Stimulated activated CD4-positive, alpha-beta T cell treated with anti-CD3 and anti-CD28 coated beads, Interleukin-4, amount 100 ng/mL, for 4 hours (primary cell): ENCODE data around the gene IL20RB.

Source experiments
- DNase-seq, 2 experiments: peaks; one replicate each; pipeline ENCODE4 v3.0.0-alpha.2; 2020

Gene IL20RB

DNA sequence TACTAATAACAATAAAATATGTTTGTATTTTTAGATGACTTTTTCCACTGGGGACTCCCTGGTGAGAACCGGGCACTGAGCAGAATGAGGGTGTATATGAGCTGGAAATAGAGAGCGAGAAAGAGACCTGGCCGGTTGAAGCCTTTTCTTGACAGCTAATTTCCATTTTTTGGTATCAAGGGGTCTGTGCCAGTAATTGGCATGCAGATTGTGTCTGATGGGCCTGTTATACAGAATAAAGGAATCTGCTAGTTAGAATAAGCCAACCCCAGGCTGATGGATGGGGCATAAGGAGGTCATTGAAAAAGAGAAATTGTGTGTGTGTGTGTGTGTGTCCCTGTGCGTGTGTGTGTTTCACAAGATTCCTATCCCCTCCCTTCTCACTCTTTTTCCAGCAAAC is 83.9 kb downstream of the IL20RB start:
- DNase-seq: no peak

DNA sequence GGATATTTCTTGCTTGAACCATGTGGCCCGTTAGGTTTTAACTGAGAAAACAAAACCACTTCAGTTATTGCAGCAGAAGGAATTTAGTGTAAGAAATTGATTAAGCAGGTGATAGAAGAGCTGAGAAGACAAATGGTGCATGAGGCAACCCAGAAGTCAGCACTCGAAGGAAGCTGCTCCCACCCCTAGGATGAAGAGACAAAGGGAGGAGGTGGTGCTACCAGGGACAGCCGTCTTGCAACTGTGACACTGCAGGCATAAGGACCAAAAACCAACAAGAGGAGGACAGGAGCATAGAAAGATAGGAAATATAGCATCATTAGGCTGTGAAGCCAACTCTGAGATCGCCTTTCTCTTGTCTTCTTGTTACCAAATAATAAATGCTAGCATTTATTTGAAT is 89.0 kb downstream of the IL20RB start:
- DNase-seq: no peak

DNA sequence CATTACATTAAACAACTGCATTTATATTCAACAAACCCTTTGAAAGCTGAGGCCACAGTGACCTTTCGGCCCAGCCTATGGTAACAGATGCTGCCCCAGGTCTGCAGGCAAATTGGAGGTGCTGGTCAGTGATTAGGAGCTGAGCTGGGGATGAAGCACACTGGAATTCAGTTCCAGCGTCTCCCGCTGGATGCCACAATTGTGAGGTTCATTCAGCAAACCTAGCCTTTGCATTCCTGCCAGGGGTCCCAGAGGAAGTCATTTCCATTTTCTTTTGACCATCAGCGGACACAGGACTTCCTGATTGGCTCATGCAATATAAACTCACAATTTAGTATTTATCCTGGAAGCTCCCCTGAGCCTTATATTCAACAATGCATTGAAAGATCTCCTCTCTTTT is 89.5 kb downstream of the IL20RB start:
- no peak for DNase-seq

GRCh38 chr3:137050281-137050680 is 92.5 kb downstream of the IL20RB start:
- DNase-seq: no peak

- DNase-seq: no peak
Measured at GRCh38 chr3:137052298-137052697, 94.5 kb downstream of the IL20RB start.
